ENCODE results near the gene CASP7.

The CASP7 gene

DNA sequence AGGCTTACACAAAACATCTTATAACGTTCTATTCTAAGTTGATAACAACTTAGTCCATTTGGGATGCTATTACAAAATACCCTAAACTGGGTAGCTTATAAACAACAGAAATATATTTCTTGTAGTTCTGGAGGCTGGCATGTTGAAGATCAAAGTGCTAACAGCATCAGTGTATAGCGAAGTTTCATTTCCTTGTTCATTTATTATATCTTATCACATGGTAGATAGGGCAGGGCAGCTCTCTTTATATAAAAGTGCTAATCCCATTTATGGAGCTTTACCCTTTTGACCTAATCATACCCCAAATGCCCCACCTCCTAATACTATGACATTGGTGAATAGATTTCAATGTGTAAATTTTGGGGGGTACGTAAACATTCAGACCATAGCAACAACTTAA is 6.3 kb downstream of the CASP7 start:
- DNase-seq (ENCODE audit: low read depth) = no peak
- no peak overlapping the region for H3K4me3 ChIP-seq (ENCODE audit: low read depth, low read length)
- TF ChIP-seq, protein P1, sequence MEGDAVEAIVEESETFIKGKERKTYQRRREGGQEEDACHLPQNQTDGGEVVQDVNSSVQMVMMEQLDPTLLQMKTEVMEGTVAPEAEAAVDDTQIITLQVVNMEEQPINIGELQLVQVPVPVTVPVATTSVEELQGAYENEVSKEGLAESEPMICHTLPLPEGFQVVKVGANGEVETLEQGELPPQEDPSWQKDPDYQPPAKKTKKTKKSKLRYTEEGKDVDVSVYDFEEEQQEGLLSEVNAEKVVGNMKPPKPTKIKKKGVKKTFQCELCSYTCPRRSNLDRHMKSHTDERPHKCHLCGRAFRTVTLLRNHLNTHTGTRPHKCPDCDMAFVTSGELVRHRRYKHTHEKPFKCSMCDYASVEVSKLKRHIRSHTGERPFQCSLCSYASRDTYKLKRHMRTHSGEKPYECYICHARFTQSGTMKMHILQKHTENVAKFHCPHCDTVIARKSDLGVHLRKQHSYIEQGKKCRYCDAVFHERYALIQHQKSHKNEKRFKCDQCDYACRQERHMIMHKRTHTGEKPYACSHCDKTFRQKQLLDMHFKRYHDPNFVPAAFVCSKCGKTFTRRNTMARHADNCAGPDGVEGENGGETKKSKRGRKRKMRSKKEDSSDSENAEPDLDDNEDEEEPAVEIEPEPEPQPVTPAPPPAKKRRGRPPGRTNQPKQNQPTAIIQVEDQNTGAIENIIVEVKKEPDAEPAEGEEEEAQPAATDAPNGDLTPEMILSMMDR (IDR thresholded peaks at IDR 0.05; ENCODE audit: low read depth, low read length, missing control alignments) = no peak
- in situ Hi-C loops (cut with HindIII; ENCODE audit: low sequenced_read_pairs) = no loop called here

DNA sequence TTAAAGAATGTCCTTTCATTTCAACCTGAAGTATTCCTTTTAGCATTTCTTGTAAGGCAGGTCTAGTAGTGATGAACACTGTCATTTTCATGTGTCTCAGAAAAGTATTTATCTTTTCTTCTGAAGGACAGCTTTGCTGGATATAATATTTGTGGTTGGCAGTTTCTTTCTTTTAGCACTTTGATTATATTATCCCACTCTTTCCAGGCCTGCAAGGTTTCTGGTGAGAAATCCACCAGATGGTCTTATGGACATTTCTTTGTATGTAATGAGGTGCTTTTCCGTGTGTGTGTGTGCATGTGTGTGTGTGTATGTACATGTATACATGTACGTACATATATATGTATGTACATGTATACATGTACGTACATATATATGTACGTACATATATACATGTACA is 7.3 kb downstream of the CASP7 start:
- H3K4me3 ChIP-seq (ENCODE audit: low read depth, low read length) = no peak overlapping the region
- in situ Hi-C loops (cut with HindIII; ENCODE audit: low sequenced_read_pairs) = no loop called here
- DNase-seq (ENCODE audit: low read depth) = no peak
- TF ChIP-seq, protein P1 (IDR thresholded peaks at IDR 0.05; ENCODE audit: low read depth, low read length, missing control alignments) = no peak

DNA sequence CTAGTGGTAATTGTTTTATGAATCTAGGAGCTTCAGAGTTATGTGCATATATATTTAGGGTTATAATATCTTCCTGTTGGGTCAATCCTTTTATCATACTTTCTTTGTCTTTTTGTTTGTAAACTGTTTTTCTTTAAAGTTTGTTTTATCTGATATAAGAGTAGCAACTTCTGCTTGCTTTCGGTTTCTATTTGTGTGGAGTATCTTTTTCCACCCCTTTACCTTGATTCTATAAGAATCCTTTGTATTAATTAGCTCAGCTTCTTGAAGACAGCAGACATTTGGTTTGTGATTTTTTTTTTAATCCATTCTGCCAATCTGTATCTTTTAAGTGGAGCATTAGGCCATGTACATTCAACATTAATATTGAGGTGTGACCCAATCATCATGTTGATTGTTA is 9.3 kb downstream of the CASP7 start:
- H3K4me3 ChIP-seq (ENCODE audit: low read depth, low read length) = no peak overlapping the region
- DNase-seq (ENCODE audit: low read depth) = no peak
- TF ChIP-seq, protein P1 (IDR thresholded peaks at IDR 0.05; ENCODE audit: low read depth, low read length, missing control alignments) = no peak
- in situ Hi-C loops (cut with HindIII; ENCODE audit: low sequenced_read_pairs) = no loop called here

DNA sequence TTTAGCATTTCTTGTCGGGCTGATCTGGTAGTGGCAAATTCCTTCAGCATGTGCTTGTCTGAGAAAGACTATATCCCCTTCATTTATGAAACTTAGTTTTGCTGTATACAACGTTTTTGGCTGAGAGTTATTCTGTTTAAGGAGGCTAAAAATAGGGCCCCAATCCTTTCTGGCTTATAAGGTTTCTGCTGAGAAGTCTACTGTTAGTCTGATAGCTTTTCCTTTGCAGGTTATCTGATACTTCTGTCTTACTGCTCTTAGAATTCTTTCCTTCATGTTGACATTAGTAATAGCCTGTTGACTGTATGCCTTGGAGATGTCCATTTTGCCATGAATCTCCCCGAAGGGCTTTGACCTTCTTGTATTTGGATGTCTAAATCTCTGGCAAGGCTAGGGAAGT is 9.9 kb downstream of the CASP7 start:
- no peak for DNase-seq (ENCODE audit: low read depth)
- no peak overlapping the region for H3K4me3 ChIP-seq (ENCODE audit: low read depth, low read length)
- in situ Hi-C loops (cut with HindIII; ENCODE audit: low sequenced_read_pairs) = no loop called here
- TF ChIP-seq, protein P1 (IDR thresholded peaks at IDR 0.05; ENCODE audit: low read depth, low read length, missing control alignments) = no peak

DNA sequence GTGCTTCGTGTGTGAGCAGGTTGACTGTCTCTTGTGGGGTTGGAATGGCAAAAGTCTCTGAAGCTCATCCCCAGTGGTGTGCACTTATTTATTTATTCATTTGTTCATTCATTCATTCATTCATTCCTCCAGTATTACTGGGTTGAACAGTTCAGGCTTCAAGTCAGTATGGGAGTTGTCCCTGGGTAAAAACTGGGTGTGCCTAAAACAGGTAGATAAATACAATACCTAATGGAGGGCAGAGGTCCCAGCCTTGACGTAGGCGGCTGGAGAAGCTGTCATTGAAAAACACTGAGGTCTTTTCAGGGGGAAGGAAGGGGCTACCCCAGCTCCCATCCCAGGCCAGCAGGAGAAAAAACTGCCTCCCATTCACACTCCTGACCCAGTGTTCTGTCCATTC is 11.0 kb downstream of the CASP7 start:
- H3K4me3 ChIP-seq (ENCODE audit: low read depth, low read length) = no peak overlapping the region
- DNase-seq (ENCODE audit: low read depth) = no peak
- in situ Hi-C loops (cut with HindIII; ENCODE audit: low sequenced_read_pairs) = no loop called here
- TF ChIP-seq, protein P1 (IDR thresholded peaks at IDR 0.05; ENCODE audit: low read depth, low read length, missing control alignments) = no peak

DNA sequence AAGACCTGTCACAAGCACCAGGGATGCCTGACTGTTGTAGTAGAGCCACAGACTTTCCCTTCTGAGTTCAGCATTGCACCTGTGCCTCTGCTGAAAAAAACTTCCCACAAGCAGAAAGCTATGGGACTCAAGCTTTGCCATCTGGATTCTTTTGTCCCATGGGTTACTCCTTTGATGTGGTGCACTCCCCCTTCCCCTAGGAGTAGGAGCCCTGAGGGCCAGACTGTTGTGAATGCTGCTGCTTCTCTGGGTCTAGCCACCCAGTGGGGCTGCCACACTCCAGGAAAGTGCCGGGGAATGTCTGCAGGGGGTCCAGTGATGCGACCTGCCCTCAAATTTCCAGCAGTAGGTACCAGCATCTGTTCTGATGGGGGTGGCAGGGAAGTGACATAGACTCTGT is 11.7 kb downstream of the CASP7 start:
- in situ Hi-C loops (cut with HindIII; ENCODE audit: low sequenced_read_pairs) = no loop called here
- TF ChIP-seq, protein P1 (IDR thresholded peaks at IDR 0.05; ENCODE audit: low read depth, low read length, missing control alignments) = no peak
- no peak for DNase-seq (ENCODE audit: low read depth)

DNA sequence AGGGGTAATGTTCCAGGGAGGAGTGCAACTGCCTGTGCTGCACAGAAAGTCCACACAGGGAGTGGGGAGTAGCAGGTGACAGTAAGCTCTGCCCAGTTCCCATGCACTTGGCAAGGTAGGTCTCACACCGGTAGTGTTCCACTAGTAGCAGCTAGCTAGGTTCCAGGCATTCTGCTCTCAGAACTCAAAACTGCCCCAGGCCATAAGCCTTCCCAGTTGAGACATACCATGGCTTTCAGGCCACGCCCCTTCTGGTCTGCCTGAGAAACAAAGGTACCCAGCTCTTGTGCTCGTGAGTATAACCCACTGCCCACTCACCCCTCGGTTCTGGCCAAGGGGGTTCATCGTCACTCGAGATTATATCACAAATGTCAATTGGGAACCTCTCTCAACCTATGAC is 12.6 kb downstream of the CASP7 start:
- no peak for DNase-seq (ENCODE audit: low read depth)
- TF ChIP-seq, protein P1 (IDR thresholded peaks at IDR 0.05; ENCODE audit: low read depth, low read length, missing control alignments) = no peak
- no peak overlapping the region for H3K4me3 ChIP-seq (ENCODE audit: low read depth, low read length)
- in situ Hi-C loops (cut with HindIII; ENCODE audit: low sequenced_read_pairs) = no loop called here

More for the DNA sequence above, 11.7 kb downstream of the CASP7 start:
- H3K4me3 ChIP-seq (ENCODE audit: low read depth, low read length) = no peak overlapping the region

Measured in astrocyte of the cerebellum (primary cell).